Amniotic stem cell (primary cell): Measurements from ENCODE around the gene TTC21A.
A peak's percentile ranks its signal among the peaks of the same experiment; 100 is the strongest.

Experiments used
- DNase-seq: peaks from one replicate; lab custom pipeline; 2025; lab: John Stamatoyannopoulos, UW

Gene TTC21A

DNA sequence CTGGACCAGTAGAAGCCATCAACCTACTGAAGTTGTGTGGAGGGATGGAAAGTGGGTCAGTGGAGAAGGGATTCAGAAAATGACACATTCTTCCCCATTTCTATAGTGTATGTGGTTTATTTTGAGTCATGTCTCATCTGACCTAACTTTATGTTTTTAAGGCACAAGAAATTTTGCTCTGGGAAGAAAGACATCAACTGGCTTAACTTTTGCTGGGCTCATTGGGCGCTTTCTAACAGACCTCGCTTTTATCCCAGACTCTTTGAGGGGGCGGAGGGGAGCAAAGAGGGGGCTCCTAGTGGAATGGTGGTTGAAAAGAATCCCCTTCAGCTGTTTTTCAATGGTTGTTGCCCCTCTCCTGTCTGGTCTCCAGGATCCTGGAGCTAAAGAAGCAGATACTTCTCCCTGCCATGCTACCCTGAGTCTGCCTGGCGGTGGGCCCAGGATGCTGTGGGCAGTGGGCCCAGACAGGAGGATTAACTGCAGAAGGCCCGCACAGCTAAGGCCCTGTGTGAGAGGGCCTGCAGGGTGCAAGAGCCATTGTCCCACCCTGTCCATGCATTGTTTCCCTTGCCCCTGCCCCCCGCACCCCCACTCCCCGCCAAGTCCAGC lies 31.4 kb downstream of the TTC21A start:
- DNase-seq = no peak

DNA sequence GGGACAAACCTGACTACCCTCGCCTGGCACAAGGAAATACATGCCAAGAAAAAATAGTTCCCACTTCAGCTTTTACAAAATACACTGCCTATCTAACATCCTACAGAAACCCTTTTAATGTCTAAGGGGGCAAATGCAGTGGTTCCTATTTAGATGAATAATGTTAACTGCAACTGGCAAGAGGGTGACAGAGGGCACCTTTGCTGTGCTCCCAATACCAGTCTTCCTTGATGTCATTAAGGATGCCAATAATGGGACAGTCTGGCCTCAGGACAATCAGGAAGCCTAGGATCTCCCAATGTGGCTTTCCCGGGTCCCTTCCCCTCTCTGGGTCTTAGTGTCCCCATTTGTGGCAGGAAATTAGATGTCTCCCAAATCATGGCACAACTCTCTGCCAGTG lies 32.0 kb downstream of the TTC21A start:
- DNase-seq = no peak

DNA sequence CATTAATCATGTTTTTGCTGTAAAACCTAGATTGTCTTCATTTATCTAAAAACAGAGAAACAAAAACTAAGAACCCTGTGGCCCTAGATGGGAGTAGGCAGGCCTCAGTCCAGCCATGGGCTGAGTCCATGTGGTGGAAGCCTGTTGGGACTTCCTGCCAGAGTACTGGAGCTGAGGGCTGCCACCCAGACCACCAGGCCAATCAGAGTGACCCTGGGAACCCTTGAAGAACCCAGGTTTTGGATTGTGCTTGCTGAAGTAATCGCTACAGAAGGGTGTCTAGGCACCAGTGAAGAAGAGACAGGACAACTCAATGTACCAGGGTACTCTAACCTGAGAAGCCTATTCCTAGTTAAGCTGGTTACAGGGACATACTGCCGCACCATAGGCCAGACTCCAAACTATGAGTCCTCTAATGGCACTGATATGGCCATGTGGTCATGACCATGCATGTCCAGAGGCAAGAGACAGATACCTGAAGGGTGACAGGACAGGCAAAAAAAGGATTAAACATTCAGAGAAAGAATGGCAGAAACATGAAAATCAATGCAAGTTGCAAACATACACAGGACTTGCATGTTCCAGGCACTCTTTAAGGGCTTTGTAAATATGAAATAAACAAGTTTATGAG lies 33.0 kb downstream of the TTC21A start:
- DNase-seq = no peak

- DNase-seq = no peak
Measured at GRCh38 chr3:39141171-39141995, 33.9 kb downstream of the TTC21A start.

GRCh38 chr3:39142067-39142466 lies 34.6 kb downstream of the TTC21A start:
- DNase-seq = no peak

- DNase-seq = no peak
Measured at GRCh38 chr3:39143051-39143885, 35.8 kb downstream of the TTC21A start.

GRCh38 chr3:39144095-39144747 lies 36.7 kb downstream of the TTC21A start:
- no peak for DNase-seq

DNA sequence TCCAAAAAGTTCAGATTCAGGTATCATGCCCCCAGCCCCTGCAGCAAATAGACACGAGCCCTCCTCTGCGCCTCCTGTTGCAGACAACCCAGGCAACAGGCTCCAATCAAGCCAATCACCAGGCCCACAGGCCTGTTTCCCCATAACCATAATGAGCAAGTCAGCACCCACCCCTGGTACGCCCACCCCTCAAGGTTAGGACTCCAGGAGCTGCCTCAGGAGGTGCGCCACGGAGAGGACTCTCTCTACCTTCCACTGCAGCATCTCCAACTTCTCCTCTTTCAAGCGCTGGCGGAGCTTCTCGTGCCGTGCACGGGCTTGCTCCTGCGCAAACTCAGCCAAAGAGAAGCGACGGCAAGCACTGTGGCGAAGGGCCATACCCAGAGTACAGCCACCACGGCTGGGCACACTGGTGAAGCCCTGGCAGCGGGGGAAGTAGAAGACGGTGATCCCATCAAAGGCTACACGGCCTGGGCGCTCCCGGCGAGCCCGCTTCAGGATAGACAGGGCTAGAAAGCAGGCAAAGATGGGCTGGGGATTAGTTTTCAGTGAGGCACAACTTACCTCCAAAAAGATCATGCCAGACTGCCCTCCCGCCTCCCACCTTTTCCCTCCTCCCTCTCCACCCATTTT lies 37.4 kb downstream of the TTC21A start:
- DNase-seq = no peak

- DNase-seq = no peak
Measured at GRCh38 chr3:39146083-39146501, 38.6 kb downstream of the TTC21A start.

- peak; percentile 90 for DNase-seq
Measured at GRCh38 chr3:39146611-39147591, 39.4 kb downstream of the TTC21A start.

- no peak for DNase-seq
Measured at GRCh38 chr3:39147711-39148434, 40.4 kb downstream of the TTC21A start.

DNA sequence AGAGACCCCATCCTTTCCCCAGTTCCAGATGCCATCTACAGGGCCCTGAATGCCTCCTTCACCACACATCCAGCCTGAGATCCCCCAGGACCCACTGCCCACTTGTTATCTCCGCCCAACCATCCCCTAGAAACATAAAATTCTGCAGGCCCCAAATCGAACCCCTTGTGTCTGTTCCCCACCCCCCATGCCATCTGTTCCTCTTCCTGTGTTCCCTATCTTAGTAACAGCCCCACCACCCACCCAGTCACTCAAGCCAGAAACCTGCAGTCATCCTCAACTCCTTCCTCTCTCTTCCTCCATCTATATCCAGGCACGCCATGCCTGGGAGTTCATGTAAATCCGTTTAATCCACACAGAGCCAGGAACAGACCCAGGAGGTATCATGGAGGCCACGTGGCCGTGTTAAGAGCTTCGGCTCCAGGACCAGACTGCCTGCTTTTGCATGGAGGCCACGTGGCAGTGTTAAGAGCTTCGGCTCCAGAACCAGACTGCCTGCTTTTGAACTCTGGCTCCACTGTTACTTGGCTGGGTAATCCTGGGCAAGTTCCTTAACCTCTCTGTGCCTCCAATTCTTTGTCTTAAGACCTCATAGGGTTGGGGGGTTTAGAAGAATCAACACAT lies 41.1 kb downstream of the TTC21A start:
- DNase-seq = no peak

DNA sequence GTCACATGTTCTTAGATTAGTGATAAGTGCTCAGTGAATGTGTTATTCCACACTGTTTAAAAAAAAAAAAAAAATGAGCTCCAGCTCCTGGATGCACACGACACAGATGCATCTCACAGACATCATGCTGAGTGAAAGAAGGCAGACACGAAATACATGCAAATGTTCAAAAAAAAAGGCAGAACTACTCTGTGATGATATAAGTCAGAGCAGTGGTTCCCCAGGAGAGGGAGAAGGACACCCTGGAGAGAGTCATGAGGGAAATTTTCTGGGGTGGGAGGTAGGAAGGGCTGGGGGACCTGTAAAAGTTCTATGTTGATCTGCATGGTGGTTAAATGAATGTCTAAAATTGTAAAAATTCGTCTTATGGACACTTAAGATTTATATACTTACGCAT lies 41.6 kb downstream of the TTC21A start:
- no peak for DNase-seq

DNA sequence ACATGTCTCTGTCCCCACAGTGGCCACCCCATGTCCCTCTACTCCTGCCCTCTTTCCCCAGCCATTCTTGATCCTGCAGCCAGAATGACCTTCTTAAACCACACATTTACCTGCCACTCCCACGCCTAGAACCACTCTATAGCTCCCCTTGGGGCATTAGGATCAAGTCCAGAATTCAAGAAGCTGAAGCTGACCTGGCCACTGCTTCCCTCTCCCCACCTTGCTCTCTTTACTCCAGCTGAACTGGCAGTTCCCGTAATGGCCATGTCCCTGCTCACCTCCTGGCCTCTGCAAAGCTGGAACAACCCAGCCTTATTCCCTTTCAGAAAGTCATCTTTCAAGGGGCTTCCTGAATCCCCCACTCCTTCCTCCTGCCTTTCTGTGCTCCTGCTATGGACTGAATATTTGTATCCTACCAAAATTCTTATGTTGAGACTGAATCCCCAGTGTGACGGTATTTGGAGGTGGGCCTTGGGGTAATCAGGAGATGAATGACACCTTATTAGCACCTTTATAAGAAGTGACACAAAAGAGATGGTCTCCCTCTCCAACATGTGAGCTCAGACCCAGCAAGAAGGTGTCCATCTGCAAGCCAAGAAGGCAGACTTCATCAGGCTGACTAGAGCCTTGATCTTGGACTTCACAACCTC lies 42.1 kb downstream of the TTC21A start:
- no peak for DNase-seq

DNA sequence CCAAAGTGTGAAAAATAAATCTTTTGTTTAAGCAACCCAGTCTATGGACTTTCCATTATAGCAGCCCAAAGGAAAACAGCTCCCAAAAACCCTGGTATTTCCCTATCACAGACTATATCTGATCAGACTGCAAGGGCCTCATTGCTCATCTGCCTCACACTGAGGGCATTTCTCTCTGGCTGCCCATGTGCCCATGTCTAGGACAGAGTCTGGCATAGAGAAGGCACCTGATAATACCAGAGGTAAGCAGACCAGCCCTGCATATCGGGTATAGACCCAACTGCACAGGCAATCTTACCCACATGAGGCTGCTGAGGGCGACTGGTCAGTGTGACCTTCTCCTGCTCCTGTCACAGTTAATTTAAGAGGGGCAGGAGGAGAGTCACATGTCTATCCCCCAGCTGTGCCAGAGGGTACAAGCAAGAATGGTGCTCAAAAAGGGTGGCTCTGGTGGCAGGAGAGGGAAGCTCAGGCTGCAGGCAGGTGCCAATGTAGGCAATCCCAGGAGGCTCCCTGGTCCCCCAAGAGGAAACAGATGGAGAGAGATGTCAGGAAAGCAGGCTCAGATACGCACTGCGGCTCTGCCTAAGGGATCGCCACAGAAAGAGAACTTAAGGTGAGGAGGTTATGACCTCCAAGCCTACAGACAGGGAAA lies 42.8 kb downstream of the TTC21A start:
- DNase-seq = no peak

DNA sequence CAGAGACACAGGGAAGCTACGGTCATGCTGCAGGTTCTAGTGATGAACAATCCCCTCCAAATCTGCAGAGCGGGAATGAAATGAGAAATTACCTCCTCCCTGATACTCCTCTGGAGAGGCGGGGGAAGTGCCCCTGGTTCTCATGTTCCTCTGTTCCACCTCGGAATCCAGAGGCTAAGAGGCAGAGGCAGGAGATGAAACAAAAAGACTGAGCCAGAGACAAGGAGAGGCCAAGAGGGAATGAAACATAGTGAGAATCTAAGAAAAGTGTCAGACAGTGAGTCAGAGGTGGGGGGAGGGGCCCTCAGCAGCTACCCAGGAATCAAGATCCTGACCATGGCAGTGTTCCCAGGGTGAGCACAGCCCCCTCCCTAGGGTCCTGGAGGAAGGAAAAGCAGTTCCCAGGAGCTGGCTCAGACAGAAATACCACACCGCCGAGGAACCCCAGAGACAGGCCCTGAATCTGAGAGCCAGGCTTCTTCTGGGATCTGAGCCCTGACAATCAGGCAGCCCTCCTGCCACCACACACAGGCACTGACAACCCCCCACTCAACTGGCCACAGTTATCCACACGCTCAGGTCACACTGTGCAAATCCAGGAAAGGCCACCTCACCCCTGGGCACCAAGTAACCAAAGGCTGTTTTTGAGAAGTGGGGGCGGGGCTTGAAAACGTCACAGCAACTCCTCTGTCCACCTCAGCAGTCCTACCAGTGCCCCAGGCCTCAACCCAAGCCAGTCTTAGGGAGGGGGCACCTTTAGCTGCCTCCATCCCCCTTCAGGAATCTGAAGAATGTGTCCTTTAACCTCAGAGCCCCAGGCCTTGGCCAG lies 43.5 kb downstream of the TTC21A start:
- peak; percentile 85 for DNase-seq

DNA sequence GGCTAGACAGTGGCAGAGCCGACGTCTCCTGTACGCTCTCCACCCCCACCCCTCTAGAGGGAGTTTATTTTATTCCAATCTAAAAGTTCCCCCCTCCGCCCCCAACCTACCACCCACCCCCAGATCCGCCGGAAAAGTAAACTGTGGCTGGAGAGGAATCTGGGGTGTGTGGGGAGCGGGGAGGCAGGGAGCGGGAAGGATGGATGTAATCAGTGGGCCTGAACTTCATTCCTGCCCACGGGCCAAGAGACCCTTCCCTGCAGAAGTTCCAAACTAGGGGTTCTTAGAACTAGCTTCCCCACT lies 46.4 kb downstream of the TTC21A start:
- DNase-seq = no peak
